Suppressor macrophage treated with lipopolysaccharide for 1 hour (primary cell): ENCODE measurements around the gene CPOX.

Experiments used
- DNase-seq, 3 donors: peaks; one replicate each; pipeline ENCODE4 v3.0.0-alpha.2; 2020 to 2022

Gene CPOX

GRCh38 chr3:98594628-98595324, 1.4 kb upstream of the CPOX start:
- DNase-seq, result peak in 2 of 3 donors; percentile 30 to 33

- DNase-seq, result peak in 1 of 3 donors; percentile 29
Observed at GRCh38 chr3:98592345-98592935, 971 bp downstream of the CPOX start.

GRCh38 chr3:98589331-98590036, 3.9 kb downstream of the CPOX start:
- no peak for DNase-seq

GRCh38 chr3:98588065-98588464, 5.3 kb downstream of the CPOX start:
- no peak for DNase-seq

- peak in 1 of 3 donors; percentile 38 for DNase-seq
Observed at GRCh38 chr3:98587654-98588053, 5.8 kb downstream of the CPOX start.

- DNase-seq, result no peak
Observed at GRCh38 chr3:98584547-98584946, 8.9 kb downstream of the CPOX start.

GRCh38 chr3:98583766-98584165, 9.6 kb downstream of the CPOX start:
- no peak for DNase-seq

GRCh38 chr3:98582042-98582441, 11.4 kb downstream of the CPOX start:
- no peak for DNase-seq

- no peak for DNase-seq
Observed at GRCh38 chr3:98581474-98581873, 11.9 kb downstream of the CPOX start.

- DNase-seq, result no peak
Observed at GRCh38 chr3:98580401-98581386, 12.7 kb downstream of the CPOX start.

GRCh38 chr3:98577178-98577895, 16.1 kb downstream of the CPOX start:
- DNase-seq, result no peak

GRCh38 chr3:98574132-98574531, 19.3 kb downstream of the CPOX start:
- DNase-seq, result no peak

GRCh38 chr3:98573181-98573728, 20.2 kb downstream of the CPOX start:
- DNase-seq, result peak; percentile 29 to 44 (median 38)

GRCh38 chr3:98568402-98568801, 25.0 kb downstream of the CPOX start:
- DNase-seq, result no peak

GRCh38 chr3:98567666-98568270, 25.6 kb downstream of the CPOX start:
- no peak for DNase-seq

- DNase-seq, result no peak
Observed at GRCh38 chr3:98565843-98566242, 27.6 kb downstream of the CPOX start.

- no peak for DNase-seq
Observed at GRCh38 chr3:98565237-98565643, 28.2 kb downstream of the CPOX start.

GRCh38 chr3:98564282-98565005, 29.0 kb downstream of the CPOX start:
- no peak for DNase-seq

- peak; percentile 35 to 79 (median 77) for DNase-seq
Observed at GRCh38 chr3:98563661-98564281, 29.6 kb downstream of the CPOX start.
